ENCODE results near the gene MLLT1. TPM values are rescaled to one million over a fixed set of nuclear protein-coding genes. Genes with fewer than 3 reads are reported as not detected.

MLLT1 gene
- total RNA-seq, 1 experiment from 2014 or later = 55.0 TPM

GRCh38 chr19:6263735-6264444, 15.9 kb downstream of the MLLT1 start:
- ChIA-PET RAD21 (ENCODE audit: low non-redundant PET in 1 of 2, low total read pairs in 2 of 2, uncharacterized antibody in 2 of 2, unreplicated experiment in 2 of 2) (interaction anchor here (0.6 kb wide), 2 partner anchors 92 to 162 kb away, joined by 3 read pairs; no protein-coding TSS in a partner anchor), CTCF (no interaction called here), POLR2A (no interaction called here)
- Histone ChIP-seq H3K36me3 (ENCODE audit: control insufficient read depth in 1 of 2, insufficient read depth in 2 of 2, low read length in 2 of 2) (peaks cover 16% of the 10 kb centered on the region in 2 experiments; a peak in 3 of 4 replicates), H3K9me3 (ENCODE audit: control insufficient read depth in 1 of 2, insufficient read depth in 1 of 2, low read depth in 1 of 2, low read length in 2 of 2) (no peaks in the 10 kb centered on the region), H3K27me3 (ENCODE audit: insufficient read depth, low read length) (no peaks in the 10 kb centered on the region), H2AFZ (ENCODE audit: low read depth, low read length, poor library complexity, severe bottlenecking) (no peak overlapping the region), H4K20me1 (ENCODE audit: insufficient read depth) (no peaks in the 10 kb centered on the region), H3K79me2 (ENCODE audit: insufficient read depth, low read length) (peaks cover 69% of the 10 kb centered on the region), H3K9ac (ENCODE audit: low read length) (no peak overlapping the region), H3K9me2 (ENCODE audit: insufficient read depth) (no peaks in the 10 kb centered on the region), H3K4me2 (ENCODE audit: low read length) (no peak overlapping the region), H3K4me3 (replicated peaks in 1 of 2; ENCODE audit: low read depth in 1 of 2, low read length in 2 of 2) (no peak overlapping the region), H3K27ac (ENCODE audit: low read depth, low read length) (no peak overlapping the region), H3K4me1 (ENCODE audit: control insufficient read depth in 1 of 2, insufficient read depth in 2 of 2, low read length in 2 of 2) (no peaks in the 10 kb centered on the region)
- ATAC-seq (no peak), DNase-seq (ENCODE audit: low read depth, low spot score) (no peak)
- TF ChIP-seq EZH2phosphoT487 (IDR thresholded peaks at IDR 0.05; ENCODE audit: borderline replicate concordance) = no peak
- no peak for TF ChIP-seq ELF1 (IDR thresholded peaks at IDR 0.05; ENCODE audit: borderline replicate concordance, low read depth)
- no peak for TF ChIP-seq EZH2 (IDR thresholded peaks at IDR 0.05)
- no peak for TF ChIP-seq YY1 (IDR thresholded peaks at IDR 0.05; ENCODE audit: extremely low read depth, insufficient replicate concordance, low read depth, low read length)
- no peak for TF ChIP-seq ZNF274 (IDR thresholded peaks at IDR 0.05; ENCODE audit: low read depth, low read length)
- no peak for TF ChIP-seq FOSL1 (IDR thresholded peaks at IDR 0.05; ENCODE audit: low read depth)
- no peak for TF ChIP-seq SIN3A (IDR thresholded peaks at IDR 0.05; ENCODE audit: low read depth)
- no peak for TF ChIP-seq ZFX (IDR thresholded peaks at IDR 0.05)
- TF ChIP-seq ATF3 (IDR thresholded peaks at IDR 0.05) = no peak
- no peak for TF ChIP-seq POLR2A (IDR thresholded peaks at IDR 0.05; ENCODE audit: borderline replicate concordance, extremely low read depth, insufficient read depth, insufficient read length)
- TF ChIP-seq, protein P1, sequence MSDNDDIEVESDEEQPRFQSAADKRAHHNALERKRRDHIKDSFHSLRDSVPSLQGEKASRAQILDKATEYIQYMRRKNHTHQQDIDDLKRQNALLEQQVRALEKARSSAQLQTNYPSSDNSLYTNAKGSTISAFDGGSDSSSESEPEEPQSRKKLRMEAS (IDR thresholded peaks at IDR 0.05) = no peak
- TF ChIP-seq EGR1 (IDR thresholded peaks at IDR 0.05; ENCODE audit: low read depth) = no peak
- no peak for TF ChIP-seq JUND (IDR thresholded peaks at IDR 0.05)
- no peak for TF ChIP-seq CBX3 (IDR thresholded peaks at IDR 0.05; ENCODE audit: low read depth)
- no peak for TF ChIP-seq SRF (IDR thresholded peaks at IDR 0.05; ENCODE audit: low read depth)
- TF ChIP-seq TCF7L2 (IDR thresholded peaks at IDR 0.05; ENCODE audit: borderline replicate concordance, extremely low read depth, insufficient read depth, insufficient read length) = no peak
- TF ChIP-seq, protein P2, sequence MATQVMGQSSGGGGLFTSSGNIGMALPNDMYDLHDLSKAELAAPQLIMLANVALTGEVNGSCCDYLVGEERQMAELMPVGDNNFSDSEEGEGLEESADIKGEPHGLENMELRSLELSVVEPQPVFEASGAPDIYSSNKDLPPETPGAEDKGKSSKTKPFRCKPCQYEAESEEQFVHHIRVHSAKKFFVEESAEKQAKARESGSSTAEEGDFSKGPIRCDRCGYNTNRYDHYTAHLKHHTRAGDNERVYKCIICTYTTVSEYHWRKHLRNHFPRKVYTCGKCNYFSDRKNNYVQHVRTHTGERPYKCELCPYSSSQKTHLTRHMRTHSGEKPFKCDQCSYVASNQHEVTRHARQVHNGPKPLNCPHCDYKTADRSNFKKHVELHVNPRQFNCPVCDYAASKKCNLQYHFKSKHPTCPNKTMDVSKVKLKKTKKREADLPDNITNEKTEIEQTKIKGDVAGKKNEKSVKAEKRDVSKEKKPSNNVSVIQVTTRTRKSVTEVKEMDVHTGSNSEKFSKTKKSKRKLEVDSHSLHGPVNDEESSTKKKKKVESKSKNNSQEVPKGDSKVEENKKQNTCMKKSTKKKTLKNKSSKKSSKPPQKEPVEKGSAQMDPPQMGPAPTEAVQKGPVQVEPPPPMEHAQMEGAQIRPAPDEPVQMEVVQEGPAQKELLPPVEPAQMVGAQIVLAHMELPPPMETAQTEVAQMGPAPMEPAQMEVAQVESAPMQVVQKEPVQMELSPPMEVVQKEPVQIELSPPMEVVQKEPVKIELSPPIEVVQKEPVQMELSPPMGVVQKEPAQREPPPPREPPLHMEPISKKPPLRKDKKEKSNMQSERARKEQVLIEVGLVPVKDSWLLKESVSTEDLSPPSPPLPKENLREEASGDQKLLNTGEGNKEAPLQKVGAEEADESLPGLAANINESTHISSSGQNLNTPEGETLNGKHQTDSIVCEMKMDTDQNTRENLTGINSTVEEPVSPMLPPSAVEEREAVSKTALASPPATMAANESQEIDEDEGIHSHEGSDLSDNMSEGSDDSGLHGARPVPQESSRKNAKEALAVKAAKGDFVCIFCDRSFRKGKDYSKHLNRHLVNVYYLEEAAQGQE (IDR thresholded peaks at IDR 0.05; ENCODE audit: low read depth) = no peak
- no peak for TF ChIP-seq SP1 (IDR thresholded peaks at IDR 0.05; ENCODE audit: low read depth)
- intact Hi-C loops (cut with micrococcal nuclease) = no loop called here
- BruUV-seq (replicated peaks) = no TSS peak
